Measurements from ENCODE around the gene AKAP8L. TPM values are rescaled to one million over a fixed set of nuclear protein-coding genes. Genes with fewer than 3 reads are reported as not detected.
A peak's percentile ranks its signal among the peaks of the same experiment; 100 is the strongest.
"Not testable (repeated sequence)": the region's sequence is repeated elsewhere in the genome, so short reads cannot be mapped to it uniquely, and the experiment has no call there.

AKAP8L gene
- total RNA-seq, 4 donors from 2014 or later: 33.9 to 90.2 (median 63.4) TPM

DNA sequence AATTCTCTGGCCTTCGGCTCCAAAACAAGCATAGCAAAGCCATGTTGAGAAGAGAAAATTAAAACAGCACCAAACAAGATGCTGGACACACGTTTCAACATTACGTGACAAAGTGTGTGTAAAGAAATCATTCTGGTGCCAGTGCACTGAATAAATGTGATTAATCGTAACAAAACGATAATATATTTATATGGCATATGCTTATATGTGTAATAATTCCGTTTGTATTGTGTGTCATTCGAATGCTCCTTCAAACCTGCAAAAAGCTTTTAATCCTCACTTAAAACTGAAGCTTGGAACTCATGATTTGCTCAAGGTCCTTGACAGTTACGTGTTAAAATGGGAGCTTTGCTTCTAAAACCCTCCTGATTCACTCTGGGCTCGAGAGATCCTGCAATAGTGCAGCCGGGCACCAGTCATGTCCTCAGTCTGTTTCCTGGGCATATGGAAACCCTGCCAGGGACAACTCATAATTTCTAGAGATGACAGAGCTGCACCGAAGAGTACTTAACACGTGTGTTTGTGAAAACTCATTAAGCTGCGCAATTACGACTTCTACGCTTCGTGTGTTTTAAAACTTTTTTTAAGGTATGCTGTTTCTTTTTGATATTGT, 731 bp upstream of the AKAP8L start:
- H3K4me3 ChIP-seq: peak overlapping the region; percentile 18 to 90 (median 86)
- peaks cover 22 to 70% (median 39%) of the 10 kb centered on the region in 3 donors for H3K4me1 ChIP-seq
- intact Hi-C loops (cut with DNase I): no loop called here

DNA sequence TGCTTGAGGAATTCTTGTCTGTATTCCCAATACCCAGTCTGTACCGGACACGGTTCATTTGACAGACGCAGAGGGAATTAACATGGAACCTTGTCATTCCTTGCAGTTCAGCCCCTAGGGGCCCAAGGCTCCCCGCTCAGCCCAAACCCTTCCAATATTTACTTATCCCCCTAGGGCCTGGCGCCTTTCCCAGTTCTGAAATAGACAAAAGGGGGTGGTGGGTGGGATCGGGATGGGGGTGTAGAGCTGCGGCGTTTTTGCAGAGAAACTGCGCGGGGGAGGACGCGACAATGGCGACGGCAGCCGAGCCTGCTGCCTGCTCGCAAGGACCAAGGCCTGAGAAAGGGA, 583 bp downstream of the AKAP8L start:
- TF ChIP-seq, protein P1, sequence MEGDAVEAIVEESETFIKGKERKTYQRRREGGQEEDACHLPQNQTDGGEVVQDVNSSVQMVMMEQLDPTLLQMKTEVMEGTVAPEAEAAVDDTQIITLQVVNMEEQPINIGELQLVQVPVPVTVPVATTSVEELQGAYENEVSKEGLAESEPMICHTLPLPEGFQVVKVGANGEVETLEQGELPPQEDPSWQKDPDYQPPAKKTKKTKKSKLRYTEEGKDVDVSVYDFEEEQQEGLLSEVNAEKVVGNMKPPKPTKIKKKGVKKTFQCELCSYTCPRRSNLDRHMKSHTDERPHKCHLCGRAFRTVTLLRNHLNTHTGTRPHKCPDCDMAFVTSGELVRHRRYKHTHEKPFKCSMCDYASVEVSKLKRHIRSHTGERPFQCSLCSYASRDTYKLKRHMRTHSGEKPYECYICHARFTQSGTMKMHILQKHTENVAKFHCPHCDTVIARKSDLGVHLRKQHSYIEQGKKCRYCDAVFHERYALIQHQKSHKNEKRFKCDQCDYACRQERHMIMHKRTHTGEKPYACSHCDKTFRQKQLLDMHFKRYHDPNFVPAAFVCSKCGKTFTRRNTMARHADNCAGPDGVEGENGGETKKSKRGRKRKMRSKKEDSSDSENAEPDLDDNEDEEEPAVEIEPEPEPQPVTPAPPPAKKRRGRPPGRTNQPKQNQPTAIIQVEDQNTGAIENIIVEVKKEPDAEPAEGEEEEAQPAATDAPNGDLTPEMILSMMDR (IDR thresholded peaks at IDR 0.05): no peak
- no peak for TF ChIP-seq POLR2A (IDR thresholded peaks at IDR 0.05)
- Histone ChIP-seq H3K27ac (peak overlapping the region; percentile 92 to 94 (median 92)), H3K9me3 (no peaks in the 10 kb centered on the region), H3K36me3 (peaks cover 8 to 37% (median 12%) of the 10 kb centered on the region in 3 donors), H3K27me3 (no peaks in the 10 kb centered on the region), H3K4me1 (peaks cover 22 to 83% (median 46%) of the 10 kb centered on the region in 3 donors), H3K4me3 (peak overlapping the region; percentile 83 to 97 (median 89))
- intact Hi-C loops (cut with DNase I): no loop called here
- DNase-seq: no peak
- 0 to 5% methylated on average over 5 to 12 of the region's 16 CpGs for WGBS, 2 donors

More for the DNA sequence above, 731 bp upstream of the AKAP8L start:
- WGBS, 2 donors: 20 to 22% methylated on average over 15 of the region's 16 CpGs
- DNase-seq: no peak
- H3K27ac ChIP-seq: peak overlapping the region in 3 of 4 donors; percentile 64 to 92 (median 69)
- H3K9me3 ChIP-seq: no peaks in the 10 kb centered on the region
- peaks cover 20 to 51% (median 25%) of the 10 kb centered on the region in 3 donors for H3K36me3 ChIP-seq
- no peaks in the 10 kb centered on the region for H3K27me3 ChIP-seq
- TF ChIP-seq POLR2A (IDR thresholded peaks at IDR 0.05): no peak
- TF ChIP-seq, protein P1 (IDR thresholded peaks at IDR 0.05): peak in 1 of 6 experiments; percentile 4

DNA sequence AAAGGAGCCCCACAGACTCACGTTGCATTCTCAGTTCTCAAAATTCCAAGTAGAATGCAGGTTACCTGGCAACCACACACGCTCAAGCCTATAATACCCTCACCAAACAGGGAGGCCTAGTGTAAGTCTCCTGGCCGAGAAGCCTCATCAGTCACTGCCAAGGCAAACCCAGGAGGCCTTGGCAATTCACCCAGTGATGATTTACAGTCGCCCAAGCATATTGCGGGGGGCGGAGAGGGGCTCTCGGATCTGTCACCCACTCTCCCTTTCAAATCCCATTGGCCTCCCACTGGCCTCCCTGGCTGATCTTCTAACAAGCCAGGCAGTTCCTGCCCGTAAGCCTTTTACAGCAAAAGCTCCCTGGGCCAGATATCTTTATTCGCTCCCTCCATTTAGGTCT, 1.1 kb downstream of the AKAP8L start:
- Histone ChIP-seq H3K9me3 (no peaks in the 10 kb centered on the region), H3K27me3 (no peaks in the 10 kb centered on the region), H3K4me3 (peak overlapping the region; percentile 83 to 97 (median 89)), H3K4me1 (peaks cover 22 to 87% (median 51%) of the 10 kb centered on the region in 3 donors), H3K27ac (peak overlapping the region; percentile 92 to 94 (median 92)), H3K36me3 (peaks cover 4 to 36% (median 7%) of the 10 kb centered on the region in 3 donors)
- no peak for DNase-seq
- WGBS, 2 donors: 5 to 8% methylated on average over 8 to 9 of the region's 9 CpGs
- TF ChIP-seq, protein P1 (IDR thresholded peaks at IDR 0.05): no peak
- no peak for TF ChIP-seq POLR2A (IDR thresholded peaks at IDR 0.05)
- intact Hi-C loops (cut with DNase I): no loop called here

DNA sequence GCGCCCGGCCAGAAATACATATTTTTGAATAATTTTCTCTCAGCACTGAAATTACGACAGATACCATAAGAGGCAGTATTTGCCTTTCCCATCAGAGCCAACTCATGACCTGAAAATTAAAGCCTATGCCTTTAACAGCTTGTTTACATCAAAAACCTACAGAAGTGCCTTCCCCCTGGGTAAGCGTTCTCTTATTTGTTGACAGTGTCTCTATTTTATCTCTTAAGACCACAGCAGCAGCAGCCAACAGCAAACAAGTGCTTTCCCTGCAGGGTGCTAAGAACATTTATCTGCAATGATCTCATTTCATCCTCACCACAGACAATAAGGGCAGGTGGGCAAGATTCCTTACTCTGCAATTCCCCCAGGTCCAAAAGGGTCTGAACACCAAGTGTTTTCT, 6.0 kb downstream of the AKAP8L start:
- TF ChIP-seq, protein P1 (IDR thresholded peaks at IDR 0.05): no peak
- TF ChIP-seq POLR2A (IDR thresholded peaks at IDR 0.05): no peak
- H3K36me3 ChIP-seq: peaks cover 0 to 58% (median 6%) of the 10 kb centered on the region in 3 donors
- no peak for DNase-seq
- no peaks in the 10 kb centered on the region for H3K27me3 ChIP-seq
- H3K4me1 ChIP-seq: peaks cover 16 to 94% (median 53%) of the 10 kb centered on the region in 3 donors
- WGBS, 2 donors: 68 to 74% methylated on average over 4 of the region's 4 CpGs
- H3K27ac ChIP-seq: peak overlapping the region; percentile 15 to 63 (median 50)
- intact Hi-C loops (cut with DNase I): no loop called here
- peak overlapping the region in 1 of 4 donors; percentile 4 for H3K4me3 ChIP-seq
- H3K9me3 ChIP-seq: no peaks in the 10 kb centered on the region

DNA sequence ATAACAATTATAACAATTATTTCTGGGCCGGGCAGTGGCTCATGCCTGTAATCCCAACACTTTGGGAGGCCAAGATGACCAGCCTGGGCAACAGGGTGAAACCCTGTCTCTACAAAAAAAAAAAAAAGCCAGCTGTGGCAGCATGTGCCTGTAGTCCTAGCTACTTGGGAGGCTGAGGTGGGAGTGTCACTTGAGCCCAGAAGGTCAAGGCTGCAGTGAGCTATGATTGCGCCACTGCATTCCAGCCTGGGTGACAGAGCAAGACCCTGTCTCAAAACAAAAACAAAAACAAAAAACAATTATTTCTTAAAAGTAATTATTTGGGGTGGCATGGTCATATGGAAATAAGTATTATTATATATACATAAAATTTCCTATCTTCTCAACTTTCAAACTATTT, 7.4 kb downstream of the AKAP8L start:
- H3K36me3 ChIP-seq: peaks cover 0 to 71% (median 6%) of the 10 kb centered on the region in 3 donors
- H3K4me3 ChIP-seq; H3K27me3 ChIP-seq; H3K9me3 ChIP-seq; DNase-seq; intact Hi-C loops (cut with DNase I): not testable (repeated sequence)
- WGBS, 2 donors: 83 to 84% methylated on average over 2 of the region's 2 CpGs
- peak overlapping the region in 3 of 4 donors; percentile 7 to 60 (median 31) for H3K27ac ChIP-seq
- H3K4me1 ChIP-seq: peaks cover 1 to 94% (median 47%) of the 10 kb centered on the region in 3 donors

Data from esophagus squamous epithelium (tissue), 5 donors.